Body of pancreas (tissue), 4 donors: ENCODE results near the gene ZEB1.

ENCODE experiments used
- POLR2A ChIP-seq, 3 donors: fragments of 450-650 bp; IDR thresholded peaks; one replicate each; pipeline ENCODE4 v1.6.1; 2016; ENCODE audit warnings: antibody characterized with exemption in 3 of 3, mild to moderate bottlenecking in 2 of 3
- TF ChIP-seq, protein P1 (sequence below), 7 experiments: fragments of 450-650 bp in 4 of 7; fragments of 200-600 bp in 3 of 7; sonication (generic) in 3 of 7; IDR thresholded peaks; one replicate each; pipeline ENCODE4 v1.5.1; 2016 to 2019; ENCODE audit warnings: antibody characterized with exemption in 7 of 7

DNA sequence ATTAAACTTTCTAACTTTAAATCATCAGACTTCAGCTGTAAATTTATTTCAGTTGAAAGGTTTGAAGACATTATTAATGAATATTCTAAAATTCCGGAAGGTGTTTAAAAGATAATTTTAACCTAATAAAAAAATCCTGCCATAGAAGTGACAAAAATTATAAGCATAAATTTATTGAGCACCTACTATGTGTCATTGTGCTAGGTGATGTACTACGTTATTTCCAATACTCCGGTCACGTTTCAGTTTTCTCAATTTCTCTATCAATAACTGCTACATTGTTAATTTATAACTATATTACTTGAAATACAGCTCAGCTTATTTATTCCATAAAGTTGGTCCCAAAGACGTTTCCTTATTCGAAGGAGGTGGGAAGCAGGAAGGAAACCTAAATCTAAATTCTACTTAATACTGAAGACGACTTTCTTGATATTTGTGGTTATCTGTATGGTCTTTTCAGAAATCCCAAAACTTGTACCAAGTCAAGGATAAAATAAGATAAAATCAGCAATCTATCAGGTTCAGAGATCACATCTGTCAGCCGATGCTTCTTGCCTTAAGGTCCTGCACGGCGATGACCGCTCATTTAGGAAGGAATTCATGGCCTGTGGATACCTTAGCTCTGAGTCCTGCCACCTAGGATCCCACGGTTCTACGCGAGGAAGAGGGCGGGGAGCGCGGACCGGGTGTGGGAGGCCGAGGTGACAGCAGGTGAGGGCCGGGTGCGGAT is 1.2 kb upstream of the ZEB1 start:
- TF ChIP-seq, protein P1, sequence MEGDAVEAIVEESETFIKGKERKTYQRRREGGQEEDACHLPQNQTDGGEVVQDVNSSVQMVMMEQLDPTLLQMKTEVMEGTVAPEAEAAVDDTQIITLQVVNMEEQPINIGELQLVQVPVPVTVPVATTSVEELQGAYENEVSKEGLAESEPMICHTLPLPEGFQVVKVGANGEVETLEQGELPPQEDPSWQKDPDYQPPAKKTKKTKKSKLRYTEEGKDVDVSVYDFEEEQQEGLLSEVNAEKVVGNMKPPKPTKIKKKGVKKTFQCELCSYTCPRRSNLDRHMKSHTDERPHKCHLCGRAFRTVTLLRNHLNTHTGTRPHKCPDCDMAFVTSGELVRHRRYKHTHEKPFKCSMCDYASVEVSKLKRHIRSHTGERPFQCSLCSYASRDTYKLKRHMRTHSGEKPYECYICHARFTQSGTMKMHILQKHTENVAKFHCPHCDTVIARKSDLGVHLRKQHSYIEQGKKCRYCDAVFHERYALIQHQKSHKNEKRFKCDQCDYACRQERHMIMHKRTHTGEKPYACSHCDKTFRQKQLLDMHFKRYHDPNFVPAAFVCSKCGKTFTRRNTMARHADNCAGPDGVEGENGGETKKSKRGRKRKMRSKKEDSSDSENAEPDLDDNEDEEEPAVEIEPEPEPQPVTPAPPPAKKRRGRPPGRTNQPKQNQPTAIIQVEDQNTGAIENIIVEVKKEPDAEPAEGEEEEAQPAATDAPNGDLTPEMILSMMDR (IDR thresholded peaks at IDR 0.05), result no peak
- no peak for TF ChIP-seq POLR2A (IDR thresholded peaks at IDR 0.05)
